Measurements from ENCODE around the gene SPATC1L.

- TF ChIP-seq, protein P1, sequence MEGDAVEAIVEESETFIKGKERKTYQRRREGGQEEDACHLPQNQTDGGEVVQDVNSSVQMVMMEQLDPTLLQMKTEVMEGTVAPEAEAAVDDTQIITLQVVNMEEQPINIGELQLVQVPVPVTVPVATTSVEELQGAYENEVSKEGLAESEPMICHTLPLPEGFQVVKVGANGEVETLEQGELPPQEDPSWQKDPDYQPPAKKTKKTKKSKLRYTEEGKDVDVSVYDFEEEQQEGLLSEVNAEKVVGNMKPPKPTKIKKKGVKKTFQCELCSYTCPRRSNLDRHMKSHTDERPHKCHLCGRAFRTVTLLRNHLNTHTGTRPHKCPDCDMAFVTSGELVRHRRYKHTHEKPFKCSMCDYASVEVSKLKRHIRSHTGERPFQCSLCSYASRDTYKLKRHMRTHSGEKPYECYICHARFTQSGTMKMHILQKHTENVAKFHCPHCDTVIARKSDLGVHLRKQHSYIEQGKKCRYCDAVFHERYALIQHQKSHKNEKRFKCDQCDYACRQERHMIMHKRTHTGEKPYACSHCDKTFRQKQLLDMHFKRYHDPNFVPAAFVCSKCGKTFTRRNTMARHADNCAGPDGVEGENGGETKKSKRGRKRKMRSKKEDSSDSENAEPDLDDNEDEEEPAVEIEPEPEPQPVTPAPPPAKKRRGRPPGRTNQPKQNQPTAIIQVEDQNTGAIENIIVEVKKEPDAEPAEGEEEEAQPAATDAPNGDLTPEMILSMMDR (conservative IDR thresholded peaks at IDR 0.05; ENCODE audit: low read length) = no peak
- no peak for TF ChIP-seq EZH2phosphoT487 (IDR thresholded peaks at IDR 0.05; ENCODE audit: borderline replicate concordance, low read depth, low read length)
Observed at GRCh38 chr21:46206163-46207005, 22.1 kb upstream of the SPATC1L start.

All from OCI-LY7 (cell line).